Fibroblast of the aortic adventitia (primary cell): ENCODE measurements around the gene AHCYL2. TPM values are rescaled to one million over a fixed set of nuclear protein-coding genes. Genes with fewer than 3 reads are reported as not detected.
A peak's percentile ranks its signal among the peaks of the same experiment; 100 is the strongest.

Experiments used
- DNase-seq: peaks from one replicate; pipeline ENCODE4 v3.0.0-alpha.2; 2010; ENCODE audit warnings: low read depth
- H3K4me3 ChIP-seq: 2 replicates; pipeline ENCODE4 v1.5.1; 2011; ENCODE audit warnings: low read depth, mild to moderate bottlenecking, control low read depth, low read length, moderate library complexity
- total RNA-seq: library from RNA; depleted of rRNA; stranded (reverse); fragments of >200 nt; gene quantifications from 2 replicates; pipeline ENCODE4 v1.2.3, GENCODE V29; 2012; ENCODE audit warnings: low replicate concordance
- TF ChIP-seq, protein P1 (sequence below): IDR thresholded peaks from 2 replicates; pipeline ENCODE4 v1.5.1; 2011; ENCODE audit warnings: mild to moderate bottlenecking, low read length, control low read depth, inconsistent platforms; ENCODE audit not compliant: insufficient read depth

Gene AHCYL2
- total RNA-seq, 1 donor: 12.1 TPM

DNA sequence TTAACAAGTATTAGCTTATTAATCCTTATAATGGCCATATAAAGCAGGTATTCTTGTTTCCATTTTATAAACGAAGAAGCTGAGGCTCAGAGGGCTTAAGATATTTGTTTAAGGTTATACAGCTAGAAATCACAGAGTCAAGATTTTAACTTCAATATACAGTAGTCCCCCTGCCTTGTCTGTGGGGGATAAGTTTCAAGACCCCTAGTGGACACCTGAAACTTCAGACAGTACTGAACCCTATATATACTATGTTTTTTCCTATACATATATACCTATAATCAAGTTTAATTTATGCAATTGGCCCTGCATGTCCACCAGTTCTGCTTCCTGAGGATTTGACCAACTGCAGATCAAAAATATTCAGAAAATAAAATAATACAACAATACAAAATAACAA lies 165.0 kb downstream of the AHCYL2 start:
- DNase-seq: no peak
- TF ChIP-seq, protein P1, sequence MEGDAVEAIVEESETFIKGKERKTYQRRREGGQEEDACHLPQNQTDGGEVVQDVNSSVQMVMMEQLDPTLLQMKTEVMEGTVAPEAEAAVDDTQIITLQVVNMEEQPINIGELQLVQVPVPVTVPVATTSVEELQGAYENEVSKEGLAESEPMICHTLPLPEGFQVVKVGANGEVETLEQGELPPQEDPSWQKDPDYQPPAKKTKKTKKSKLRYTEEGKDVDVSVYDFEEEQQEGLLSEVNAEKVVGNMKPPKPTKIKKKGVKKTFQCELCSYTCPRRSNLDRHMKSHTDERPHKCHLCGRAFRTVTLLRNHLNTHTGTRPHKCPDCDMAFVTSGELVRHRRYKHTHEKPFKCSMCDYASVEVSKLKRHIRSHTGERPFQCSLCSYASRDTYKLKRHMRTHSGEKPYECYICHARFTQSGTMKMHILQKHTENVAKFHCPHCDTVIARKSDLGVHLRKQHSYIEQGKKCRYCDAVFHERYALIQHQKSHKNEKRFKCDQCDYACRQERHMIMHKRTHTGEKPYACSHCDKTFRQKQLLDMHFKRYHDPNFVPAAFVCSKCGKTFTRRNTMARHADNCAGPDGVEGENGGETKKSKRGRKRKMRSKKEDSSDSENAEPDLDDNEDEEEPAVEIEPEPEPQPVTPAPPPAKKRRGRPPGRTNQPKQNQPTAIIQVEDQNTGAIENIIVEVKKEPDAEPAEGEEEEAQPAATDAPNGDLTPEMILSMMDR: no peak
- H3K4me3 ChIP-seq: no peak overlapping the region

DNA sequence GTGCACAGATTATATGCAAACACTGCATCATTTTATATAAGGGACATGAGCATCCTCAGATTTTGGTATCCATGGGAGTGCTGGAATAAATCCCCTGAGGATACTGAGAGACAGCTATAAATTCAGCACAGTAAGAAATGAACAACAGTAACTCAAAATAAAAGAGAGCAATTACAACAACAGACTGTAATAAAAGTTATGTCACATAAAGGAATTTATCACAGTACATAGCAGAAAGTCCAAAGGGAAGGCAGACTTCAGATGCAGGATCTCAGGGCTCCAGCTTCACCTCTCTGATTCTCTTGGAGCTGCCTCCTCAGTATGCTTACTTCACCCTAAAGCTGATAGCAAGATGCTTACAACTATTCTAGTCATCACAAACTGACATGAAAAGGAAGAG lies 165.5 kb downstream of the AHCYL2 start:
- TF ChIP-seq, protein P1: no peak

DNA sequence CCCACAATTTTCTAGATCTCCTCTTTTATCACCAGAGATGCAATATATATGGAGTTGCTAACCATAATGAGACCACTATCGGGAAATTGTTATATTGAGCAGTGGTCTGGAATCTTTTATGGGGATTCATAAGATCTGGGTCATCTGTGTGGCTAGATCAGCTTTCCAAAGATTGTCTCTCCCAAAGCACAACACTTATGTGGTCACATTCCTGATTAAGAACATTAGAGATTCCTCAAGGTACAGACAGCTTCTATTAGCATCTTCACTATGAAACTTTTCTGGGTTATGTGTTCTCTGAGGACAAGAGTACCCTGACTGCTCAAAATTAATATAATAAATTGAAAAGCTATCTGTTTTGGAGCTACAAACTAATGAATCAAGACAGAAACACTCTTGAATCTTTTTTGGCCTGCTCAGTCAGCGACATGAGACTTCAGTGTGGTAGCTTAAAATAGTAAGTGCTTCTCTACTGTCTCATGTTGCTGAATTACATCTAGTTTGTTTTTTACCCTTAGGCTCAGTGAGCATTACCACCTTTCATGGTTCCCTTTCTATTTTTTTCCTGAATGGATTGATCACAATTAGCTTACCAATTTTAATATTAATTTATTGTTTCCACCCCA lies 166.8 kb downstream of the AHCYL2 start:
- DNase-seq: no peak
- TF ChIP-seq, protein P1: no peak
- H3K4me3 ChIP-seq: no peak overlapping the region

More for the DNA sequence above, 165.5 kb downstream of the AHCYL2 start:
- H3K4me3 ChIP-seq: no peak overlapping the region
- DNase-seq: no peak

DNA sequence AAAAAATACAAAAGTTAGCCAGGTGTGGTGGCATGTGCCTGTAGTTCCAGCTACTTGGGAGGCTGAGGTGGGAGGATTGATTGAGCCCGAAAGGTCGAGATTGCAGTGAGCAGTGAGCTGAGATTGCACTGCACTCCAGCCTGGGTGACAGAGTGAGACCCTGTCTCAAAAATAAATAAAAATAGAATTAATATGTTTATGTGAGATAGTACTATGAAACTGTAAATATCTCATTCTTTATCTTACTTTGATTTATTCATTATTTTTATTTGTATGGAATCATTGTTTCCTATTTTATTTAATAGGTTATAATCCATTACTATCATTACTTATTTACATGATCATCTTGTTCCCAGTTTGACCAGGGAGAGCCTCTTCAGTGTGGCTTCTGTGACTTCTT lies 168.4 kb downstream of the AHCYL2 start:
- no peak overlapping the region for H3K4me3 ChIP-seq
- TF ChIP-seq, protein P1: no peak
- DNase-seq: no peak

DNA sequence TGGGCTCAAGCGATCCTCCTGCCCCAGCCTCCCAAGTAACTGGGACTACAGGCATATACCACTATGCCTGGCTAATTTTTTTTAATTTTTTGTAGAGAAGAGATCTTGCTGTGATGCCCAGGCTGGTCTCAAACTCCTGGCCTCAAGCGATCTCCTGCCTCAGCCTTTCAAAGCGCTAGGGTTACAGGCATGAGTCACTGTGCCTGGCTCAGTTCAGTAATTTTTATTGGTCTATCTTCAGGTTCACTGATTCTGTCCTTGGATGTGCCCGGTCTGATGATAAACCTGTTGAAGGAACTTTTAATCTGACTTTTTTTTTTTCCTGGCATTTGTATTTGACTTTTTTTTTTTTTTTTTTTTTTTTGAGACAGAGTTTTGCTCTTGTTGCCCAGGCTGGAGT lies 169.3 kb downstream of the AHCYL2 start:
- no peak overlapping the region for H3K4me3 ChIP-seq
- TF ChIP-seq, protein P1: no peak
- no peak for DNase-seq

DNA sequence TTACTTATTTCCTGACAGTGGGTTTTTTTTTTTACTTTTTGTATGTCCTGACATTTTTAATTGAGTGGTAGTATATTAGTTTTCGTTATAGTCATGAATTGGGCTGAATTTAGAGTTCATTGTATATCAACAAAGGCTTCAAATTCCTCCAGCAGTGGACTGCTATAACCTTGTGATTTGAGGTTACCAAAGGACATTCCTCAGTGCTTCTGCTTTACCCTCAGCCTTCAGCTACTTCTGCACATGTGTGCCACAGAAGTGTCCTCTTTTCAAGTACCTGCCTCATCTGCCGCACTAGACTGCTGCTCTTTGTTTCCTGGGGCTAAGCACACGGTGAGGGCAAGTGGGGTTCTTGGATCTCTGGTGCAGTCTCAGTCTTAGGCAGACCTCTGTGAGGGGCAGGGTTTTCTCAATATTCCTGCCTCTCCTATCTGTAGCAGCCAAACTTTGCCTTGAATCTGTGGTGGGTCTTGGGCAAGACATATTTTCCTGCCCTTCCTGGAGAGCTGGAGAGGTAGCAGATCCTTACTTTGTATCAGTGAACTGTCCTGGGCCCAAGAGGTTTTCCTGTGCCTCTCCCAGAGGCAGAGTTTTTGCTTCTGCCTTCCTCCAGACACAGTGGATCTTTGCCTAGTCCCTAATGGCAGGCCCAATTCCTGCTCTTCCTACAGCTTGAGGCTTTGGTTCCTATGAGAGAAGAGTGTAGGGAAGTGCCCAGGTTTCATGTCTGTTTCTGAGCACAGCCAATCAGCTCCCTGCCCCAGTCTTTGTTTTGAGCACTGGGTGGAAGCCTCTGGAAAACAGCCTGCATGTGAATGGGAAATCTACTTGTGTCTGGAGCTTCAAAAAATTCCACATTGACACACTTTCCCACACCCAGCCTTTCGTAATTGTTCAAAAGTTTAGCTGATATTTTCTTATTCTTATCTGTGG lies 170.4 kb downstream of the AHCYL2 start:
- TF ChIP-seq, protein P1: no peak
- H3K4me3 ChIP-seq: no peak overlapping the region
- peak; percentile 5 for DNase-seq
